GM19468 (cell line): ENCODE data around the gene XYLB.
"Not testable (repeated sequence)": the region's sequence is repeated elsewhere in the genome, so short reads cannot be mapped to it uniquely, and the experiment has no call there.

Source experiments
- ATAC-seq: cut with Tn5 transposase; IDR thresholded peaks from one replicate; pipeline ENCODE4 v1.9.1; 2021; ENCODE audit warnings: mild to moderate bottlenecking, moderate library complexity, moderate number of reproducible peaks; ENCODE audit not compliant: unreplicated experiment; ENCODE audit errors: extremely low read depth

Gene XYLB

GRCh38 chr3:38383156-38383875 is 36.7 kb downstream of the XYLB start:
- ATAC-seq = no peak

- ATAC-seq = no peak
These were observed 40.6 kb downstream of the XYLB start for GRCh38 chr3:38386992-38387750.

GRCh38 chr3:38387862-38388261 is 41.3 kb downstream of the XYLB start:
- ATAC-seq = no peak

- ATAC-seq = no peak
These were observed 46.1 kb downstream of the XYLB start for GRCh38 chr3:38392604-38393163.

- ATAC-seq = no peak
These were observed 49.7 kb downstream of the XYLB start for GRCh38 chr3:38396239-38396638.

- ATAC-seq = no peak
These were observed 50.3 kb downstream of the XYLB start for GRCh38 chr3:38396861-38397260.

GRCh38 chr3:38397320-38397719 is 50.7 kb downstream of the XYLB start:
- ATAC-seq = no peak

GRCh38 chr3:38401246-38401962 is 54.8 kb downstream of the XYLB start:
- ATAC-seq = no peak

GRCh38 chr3:38404286-38404685 is 57.7 kb downstream of the XYLB start:
- ATAC-seq = no peak

GRCh38 chr3:38411591-38411990 is 65.0 kb downstream of the XYLB start:
- ATAC-seq = no peak

- ATAC-seq = not testable (repeated sequence)
These were observed 74.2 kb downstream of the XYLB start for GRCh38 chr3:38420758-38421157.

- ATAC-seq = no peak
These were observed 75.2 kb downstream of the XYLB start for GRCh38 chr3:38421679-38422336.

- ATAC-seq = not testable (repeated sequence)
These were observed 80.3 kb downstream of the XYLB start for GRCh38 chr3:38426798-38427426.

GRCh38 chr3:38432871-38433658 is 86.5 kb downstream of the XYLB start:
- not testable (repeated sequence) for ATAC-seq

GRCh38 chr3:38433661-38434060 is 87.1 kb downstream of the XYLB start:
- not testable (repeated sequence) for ATAC-seq

- ATAC-seq = not testable (repeated sequence)
These were observed 92.0 kb downstream of the XYLB start for GRCh38 chr3:38438436-38439069.

- not testable (repeated sequence) for ATAC-seq
These were observed 96.6 kb downstream of the XYLB start for GRCh38 chr3:38443205-38443604.

- no peak for ATAC-seq
These were observed 99.6 kb downstream of the XYLB start for GRCh38 chr3:38446085-38446686.
